H1 (cell line): ENCODE measurements around the gene FBN3. TPM values are rescaled to one million over a fixed set of nuclear protein-coding genes. Genes with fewer than 3 reads are reported as not detected.

Source experiments
- CTCF ChIA-PET: fragments of 300-600 bp; sonication (Branson Sonifier 250); formaldehyde crosslinking; loops from one replicate; lab custom pipeline; 2021; ENCODE audit not compliant: partially characterized antibody; lab: Charles Lee
- POLR2A ChIA-PET: fragments of 300-600 bp; sonication (Branson Sonifier 250); formaldehyde crosslinking; loops from one replicate; lab custom pipeline; 2021; ENCODE audit warnings: inconsistent platforms; ENCODE audit not compliant: partially characterized antibody; lab: Charles Lee
- DNase-seq, 2 experiments: peaks; one replicate each; pipeline versions ENCODE4 v3.0.0 to v3.0.0-alpha.2; 2010 to 2022; ENCODE audit warnings: low spot score in 2 of 2, low read depth in 1 of 2, mixed read lengths in 1 of 2
- FAIRE-seq: peaks from 2 replicates; lab custom pipeline; 2011; peaks lifted over from hg19 to GRCh38; lab: Jason Lieb, UNC
- H2AFZ ChIP-seq: 2 replicates; pipeline ENCODE4 v1.8.1; 2012; ENCODE audit warnings: low read length, inconsistent platforms
- H2AK5ac ChIP-seq: 2 replicates; pipeline ENCODE4 v1.6.1; 2013; ENCODE audit warnings: low read depth, low read length
- H2BK120ac ChIP-seq: replicated peaks from 2 replicates; pipeline ENCODE3; 2013; ENCODE audit warnings: low read depth, low read length, inconsistent platforms
- H2BK12ac ChIP-seq: 2 replicates; pipeline ENCODE4 v1.6.1; 2013; ENCODE audit warnings: low read depth, low read length
- H2BK15ac ChIP-seq: 2 replicates; pipeline ENCODE4 v1.6.1; 2013; ENCODE audit warnings: low read length
- H2BK20ac ChIP-seq: 2 replicates; pipeline ENCODE4 v1.6.1; 2013; ENCODE audit warnings: low read length
- H2BK5ac ChIP-seq: 2 replicates; pipeline ENCODE4 v1.6.1; 2013; ENCODE audit warnings: low read depth, low read length
- H3K14ac ChIP-seq: 2 replicates; pipeline ENCODE4 v1.6.1; 2013; ENCODE audit warnings: inconsistent platforms; ENCODE audit not compliant: insufficient read length
- H3K18ac ChIP-seq: 2 replicates; pipeline ENCODE4 v1.6.1; 2013; ENCODE audit warnings: low read length; ENCODE audit errors: extremely low read depth
- H3K23ac ChIP-seq: 2 replicates; pipeline ENCODE4 v1.6.1; 2013; ENCODE audit warnings: inconsistent platforms; ENCODE audit not compliant: insufficient read length
- H3K23me2 ChIP-seq: 2 replicates; pipeline ENCODE4 v1.6.1; 2013; ENCODE audit warnings: low read depth, low read length
- H3K27ac ChIP-seq: 2 replicates; pipeline ENCODE4 v1.6.1; 2011; ENCODE audit warnings: low read depth, low read length, inconsistent platforms
- H3K27me3 ChIP-seq, 4 experiments: replicated peaks in 1 of 4; 1 replicate in 1 of 4; 2 replicates in 3 of 4; pipeline versions ENCODE4 v1.6.1 to v1.8.1; 2011 to 2013; ENCODE audit warnings: low read length in 3 of 4, mild to moderate bottlenecking in 3 of 4, inconsistent platforms in 2 of 4, mixed read lengths in 2 of 4, moderate library complexity in 1 of 4; ENCODE audit not compliant: control insufficient read depth in 3 of 4, insufficient read depth in 3 of 4; ENCODE audit errors: extremely low read depth in 1 of 4
- H3K36me3 ChIP-seq, 4 experiments: 2 replicates each; pipeline versions ENCODE4 v1.6.1 to v1.8.1; 2011 to 2013; ENCODE audit warnings: mild to moderate bottlenecking in 4 of 4, low read length in 3 of 4, moderate library complexity in 2 of 4, control low read depth in 1 of 4, inconsistent platforms in 1 of 4; ENCODE audit not compliant: insufficient read depth in 4 of 4, control insufficient read depth in 2 of 4
- H3K4ac ChIP-seq: replicated peaks from 2 replicates; pipeline ENCODE3; 2013; ENCODE audit warnings: low read length, low read depth, mixed read lengths, inconsistent platforms; ENCODE audit not compliant: insufficient read length
- H3K4me1 ChIP-seq, 4 experiments: replicated peaks in 1 of 4; 1 replicate in 1 of 4; 2 replicates in 3 of 4; pipeline versions ENCODE4 v1.6.1 to v1.8.1; 2011 to 2013; ENCODE audit warnings: low read length in 3 of 4, inconsistent platforms in 2 of 4, mixed read lengths in 1 of 4; ENCODE audit not compliant: insufficient read depth in 4 of 4, control insufficient read depth in 3 of 4
- H3K4me2 ChIP-seq, 2 experiments: 2 replicates each; pipeline versions ENCODE4 v1.6.1 to v1.8.1; 2011 to 2013; ENCODE audit warnings: low read depth in 2 of 2, low read length in 2 of 2, control low read depth in 1 of 2, inconsistent platforms in 1 of 2, mild to moderate bottlenecking in 1 of 2; ENCODE audit not compliant: insufficient read depth in 1 of 2
- H3K4me3 ChIP-seq, 4 experiments: fragments of 200-600, 300-600 bp in 1 of 4; sonication (generic), shearing (Covaris generic), sonication (Bioruptor Twin) in 1 of 4; 2 replicates each; pipeline versions ENCODE4 v1.5.1 to v1.8.1; 2011 to 2016; ENCODE audit warnings: low read length in 4 of 4, low read depth in 3 of 4, control low read depth in 2 of 4, inconsistent platforms in 2 of 4, mild to moderate bottlenecking in 2 of 4, mixed read lengths in 1 of 4, moderate library complexity in 1 of 4; ENCODE audit not compliant: insufficient read depth in 2 of 4; ENCODE audit errors: extremely low read depth in 1 of 4
- H3K56ac ChIP-seq: replicated peaks from 2 replicates; pipeline ENCODE3; 2013; ENCODE audit warnings: low read depth, mild to moderate bottlenecking, mixed read lengths, low read length, inconsistent platforms; ENCODE audit not compliant: insufficient read length
- H3K79me1 ChIP-seq: 2 replicates; pipeline ENCODE4 v1.6.1; 2013; ENCODE audit warnings: low read depth, low read length, control low read depth
- H3K79me2 ChIP-seq, 2 experiments: 2 replicates each; pipeline versions ENCODE4 v1.6.1 to v1.8.1; 2012 to 2013; ENCODE audit warnings: low read length in 2 of 2, mild to moderate bottlenecking in 2 of 2, inconsistent platforms in 1 of 2; ENCODE audit not compliant: insufficient read depth in 2 of 2, control insufficient read depth in 1 of 2
- H3K9ac ChIP-seq, 4 experiments: replicated peaks in 1 of 4; 1 replicate in 1 of 4; 2 replicates in 3 of 4; pipeline versions ENCODE4 v1.6.1 to v1.8.1; 2011 to 2013; ENCODE audit warnings: low read depth in 3 of 4, low read length in 3 of 4, control low read depth in 2 of 4, mild to moderate bottlenecking in 2 of 4, moderate library complexity in 2 of 4, inconsistent platforms in 1 of 4; ENCODE audit errors: extremely low read depth in 1 of 4
- H3K9me3 ChIP-seq, 2 experiments: 2 replicates each; pipeline versions ENCODE4 v1.6.1 to v1.8.1; 2012 to 2013; ENCODE audit warnings: mild to moderate bottlenecking in 2 of 2, moderate library complexity in 2 of 2, control low read depth in 1 of 2, inconsistent platforms in 1 of 2, low read depth in 1 of 2, low read length in 1 of 2, mixed read lengths in 1 of 2; ENCODE audit not compliant: insufficient read depth in 2 of 2
- H4K20me1 ChIP-seq, 2 experiments: replicated peaks in 1 of 2; 2 replicates each; pipeline versions ENCODE3 to v1.8.1; 2011 to 2013; ENCODE audit warnings: inconsistent platforms in 2 of 2, low read length in 2 of 2, mild to moderate bottlenecking in 1 of 2; ENCODE audit not compliant: insufficient read depth in 2 of 2, control insufficient read depth in 1 of 2
- H4K5ac ChIP-seq: 2 replicates; pipeline ENCODE4 v1.6.1; 2013; ENCODE audit warnings: low read length, low read depth, mixed read lengths, inconsistent platforms; ENCODE audit not compliant: insufficient read length
- H4K8ac ChIP-seq: 2 replicates; pipeline ENCODE4 v1.8.0; 2013; ENCODE audit warnings: mild to moderate bottlenecking, moderate library complexity, low read length, inconsistent platforms; ENCODE audit not compliant: insufficient read depth; ENCODE audit errors: extremely low read depth
- H4K91ac ChIP-seq: replicated peaks from 2 replicates; pipeline ENCODE3; 2013; ENCODE audit warnings: low read length, mixed read lengths, inconsistent platforms; ENCODE audit not compliant: insufficient read length
- ASH2L ChIP-seq: fragments of 200-600, 300-600 bp; sonication (generic); IDR thresholded peaks from one replicate; pipeline ENCODE4 v1.7.1; 2017; ENCODE audit warnings: low read length
- CTCF ChIP-seq, 3 experiments: IDR thresholded peaks; 1 replicate in 2 of 3; 2 replicates in 1 of 3; pipeline versions ENCODE4 v1.5.1 to v1.6.1; 2011; ENCODE audit warnings: low read length in 3 of 3, mild to moderate bottlenecking in 3 of 3, inconsistent platforms in 2 of 3, low read depth in 1 of 3, moderate library complexity in 1 of 3; ENCODE audit not compliant: insufficient read depth in 1 of 3; ENCODE audit errors: control extremely low read depth in 1 of 3
- WGBS, 2 experiments: shearing (Covaris generic) in 1 of 2; methylation state at CpG; one replicate each; pipeline versions ENCODE4 v1.1.6 to v1.1.7; 2013 to 2015; ENCODE audit warnings: low lambda C conversion rate in 2 of 2, mixed read lengths in 2 of 2, inconsistent platforms in 1 of 2, low coverage in 1 of 2, missing lambda C conversion rate in 1 of 2; ENCODE audit not compliant: insufficient replicate concordance in 2 of 2, insufficient coverage in 1 of 2, insufficient read length in 1 of 2; ENCODE audit errors: extremely low coverage in 1 of 2, missing lambda C conversion rate in 1 of 2; 5-methylcytosine and 5-hydroxymethylcytosine counted together
- polyA plus RNA-seq, 7 experiments: library from polyadenylated mRNA; depleted of rRNA in 3 of 7; stranded (reverse) in 5 of 7; unstranded in 2 of 7; fragments of >200 nt in 5 of 7; fragments of 200-250 nt in 2 of 7; gene quantifications; 1 replicate in 5 of 7; 2 replicates in 1 of 7; 4 replicates in 1 of 7; pipeline versions ENCODE4 v1.2.1 to v1.2.3, GENCODE V29; 2011 to 2013; ENCODE audit warnings: missing spikeins in 2 of 7, mixed read lengths in 2 of 7
- total RNA-seq: library from RNA; stranded (reverse); fragmentation: NEBNext Ultra II Directional; extraction: Animal tissue kit (Norgen Biotek cat#: 25700); gene quantifications from 2 replicates; pipeline ENCODE4 v1.2.1, GENCODE V29; 2021

FBN3 gene
- total and polyA plus RNA-seq, 2 of the 8 experiments (the other 6 are each of a cell fraction or from before 2014, with no cell fraction given) = 37.1 to 38.7 TPM

- H3K4me3 ChIP-seq = no peak overlapping the region
- H3K79me1 ChIP-seq = no peaks in the 10 kb centered on the region
- no peak overlapping the region for H2AK5ac ChIP-seq
- H3K36me3 ChIP-seq = no peaks in the 10 kb centered on the region
- H2BK20ac ChIP-seq = no peak overlapping the region
- ChIA-PET CTCF (interaction anchor here (0.6 to 2.8 kb wide), 6 partner anchors 9 to 222 kb away, joined by 3 to 9 read pairs (median 4); no protein-coding TSS in a partner anchor), POLR2A (interaction anchor here (0.7 to 1.4 kb wide), 3 partner anchors 11 to 42 kb away, joined by 3 read pairs; no protein-coding TSS in a partner anchor)
- FAIRE-seq (no peak), DNase-seq (no peak)
- no peak overlapping the region for H2BK120ac ChIP-seq
- no peak overlapping the region for H2BK15ac ChIP-seq
- no peak overlapping the region for H2BK5ac ChIP-seq
- H4K20me1 ChIP-seq = no peaks in the 10 kb centered on the region
- H3K9me3 ChIP-seq = no peaks in the 10 kb centered on the region
- no peak overlapping the region for H3K14ac ChIP-seq
- H2AFZ ChIP-seq = no peak overlapping the region
- H3K56ac ChIP-seq = no peak overlapping the region
- no peaks in the 10 kb centered on the region; a peak in 1 of 7 replicates for H3K4me1 ChIP-seq
- peaks cover 0 to 7% (median 5%) of the 10 kb centered on the region in 4 experiments; a peak in 5 of 7 replicates for H3K27me3 ChIP-seq
- 66% methylated on average over 3 of the region's 3 CpGs; no CpG with 5 or more reads in 1 of the 2 experiments for WGBS, 2 experiments
- H4K91ac ChIP-seq = no peak overlapping the region
- H3K23me2 ChIP-seq = no peaks in the 10 kb centered on the region; the same call in 1 of the 2 replicates
- H2BK12ac ChIP-seq = no peak overlapping the region
- no peak overlapping the region for H4K5ac ChIP-seq
- H3K9ac ChIP-seq = no peak overlapping the region
- H3K23ac ChIP-seq = no peak overlapping the region
- no peaks in the 10 kb centered on the region for H3K79me2 ChIP-seq
- no peak overlapping the region for H3K4me2 ChIP-seq
- no peak overlapping the region for H3K4ac ChIP-seq
- no peak overlapping the region; the same call in 1 of the 2 replicates for H4K8ac ChIP-seq
- H3K18ac ChIP-seq = no peak overlapping the region
- H3K27ac ChIP-seq = no peak overlapping the region
- no peak for TF ChIP-seq CTCF (IDR thresholded peaks at IDR 0.05; ENCODE audit: control extremely low read depth in 1 of 3, insufficient read depth in 1 of 3, low read depth in 1 of 3, low read length in 3 of 3)
- no peak for TF ChIP-seq ASH2L
These were observed 102.7 kb downstream of the FBN3 start for GRCh38 chr19:8046569-8047165.
